IPS-NIHi7 (cell line): Measurements from ENCODE around the gene EYA4.
A peak's percentile ranks its signal among the peaks of the same experiment; 100 is the strongest.

Experiments used
- DNase-seq: peaks from one replicate; pipeline ENCODE4 v3.0.0; 2012; ENCODE audit warnings: mixed read lengths; ENCODE audit errors: extremely low spot score

The EYA4 gene

DNA sequence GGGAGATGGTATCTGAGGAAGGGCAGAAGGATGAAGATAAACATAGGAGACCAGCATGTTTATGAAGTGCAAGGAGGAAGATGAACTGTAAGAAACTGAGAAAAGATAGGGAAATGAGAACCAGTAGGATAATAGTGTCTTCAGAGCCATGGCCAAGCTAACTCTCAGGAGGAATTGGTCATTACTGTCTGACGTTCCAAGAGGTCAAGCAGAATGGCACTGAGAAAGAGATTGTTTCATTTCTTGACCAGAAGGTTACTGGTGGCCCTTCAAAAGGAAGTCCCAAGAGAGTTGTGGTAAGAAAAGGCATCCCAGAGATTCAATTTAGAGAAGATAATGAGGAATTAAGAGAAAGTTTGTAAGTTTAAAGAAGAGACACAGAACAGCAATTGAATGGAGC lies 47.5 kb downstream of the EYA4 start:
- DNase-seq, result no peak

DNA sequence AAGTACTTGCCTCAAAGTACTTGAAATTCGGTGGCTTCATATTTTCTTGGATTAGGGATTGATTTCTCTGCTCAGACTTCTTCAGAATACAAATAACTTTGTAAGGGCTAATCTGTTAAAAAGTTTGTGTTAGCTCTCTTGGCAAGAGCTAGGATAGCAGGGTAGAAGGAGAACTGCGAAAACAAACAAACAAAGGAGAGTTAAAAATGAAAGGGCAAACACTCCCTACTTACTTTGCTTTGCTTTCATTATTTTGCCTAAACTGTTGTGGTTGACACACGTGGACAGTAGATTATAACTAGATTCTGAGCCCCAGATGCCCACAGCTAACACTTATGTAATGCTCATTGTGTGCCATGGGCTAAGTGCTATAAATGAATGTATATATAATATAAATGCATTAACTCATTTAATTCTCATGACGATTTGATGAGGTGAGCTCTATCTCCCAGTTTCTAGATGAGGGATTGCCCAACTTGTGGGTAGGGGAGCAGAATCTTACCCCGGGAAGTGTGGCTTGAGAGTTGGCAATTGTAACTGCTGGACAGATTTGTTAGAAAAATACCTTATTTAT lies 48.7 kb downstream of the EYA4 start:
- DNase-seq, result no peak

DNA sequence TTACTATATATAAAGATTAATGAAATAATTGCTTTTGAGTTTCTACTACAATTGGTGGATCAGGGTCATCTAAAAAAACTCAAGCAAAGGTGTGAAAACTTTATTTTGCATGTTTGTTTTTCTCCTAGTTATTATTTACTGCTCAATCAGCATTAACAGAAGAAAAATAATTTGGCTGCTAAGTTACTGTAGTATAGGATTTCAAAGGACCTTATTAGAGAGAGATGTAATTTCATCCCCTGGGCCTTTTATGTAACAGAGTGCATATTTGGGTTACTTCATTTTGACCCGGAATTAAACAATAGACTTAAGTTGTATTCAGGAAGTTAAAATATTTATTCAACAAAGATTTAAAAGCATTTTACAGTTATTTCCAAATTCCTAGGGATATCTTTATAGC lies 49.8 kb downstream of the EYA4 start:
- DNase-seq, result no peak

DNA sequence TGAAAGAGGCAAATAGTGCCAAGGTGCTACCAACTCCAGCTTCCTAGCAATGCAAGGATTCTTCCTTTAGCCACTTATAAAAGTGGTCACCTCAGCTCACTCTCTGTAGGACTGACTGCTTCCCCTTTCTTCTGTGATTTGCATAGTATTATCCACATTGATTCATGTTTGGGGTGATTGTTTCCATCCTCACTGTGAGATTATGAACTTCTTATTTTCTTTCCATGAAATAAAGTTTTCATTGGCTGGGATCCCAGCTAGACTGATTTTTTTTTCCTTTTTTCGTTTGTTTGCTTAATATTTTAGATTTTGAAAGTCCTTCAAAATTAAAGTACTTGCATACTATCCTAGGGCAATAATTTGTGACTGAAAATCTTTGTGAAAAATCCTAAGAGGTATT lies 50.5 kb downstream of the EYA4 start:
- DNase-seq, result no peak

DNA sequence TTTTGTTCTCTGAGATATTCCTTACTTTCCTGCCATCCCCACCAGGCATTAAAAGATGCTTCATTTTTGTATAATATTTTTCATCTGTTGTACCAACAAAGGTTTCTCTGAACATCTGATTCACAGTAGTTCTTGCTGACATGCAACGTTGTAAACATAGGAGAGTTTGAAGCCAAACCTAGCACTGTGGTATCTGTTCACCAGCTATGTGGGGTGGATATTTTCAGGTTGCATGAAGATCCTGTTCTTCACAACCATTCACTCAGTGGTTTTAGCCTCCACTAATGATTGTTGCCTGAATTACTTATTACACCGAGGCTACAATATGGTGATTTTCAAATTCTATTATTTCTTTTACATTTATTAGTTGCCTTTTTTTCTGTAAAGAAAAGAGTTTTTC lies 56.5 kb downstream of the EYA4 start:
- no peak for DNase-seq

DNA sequence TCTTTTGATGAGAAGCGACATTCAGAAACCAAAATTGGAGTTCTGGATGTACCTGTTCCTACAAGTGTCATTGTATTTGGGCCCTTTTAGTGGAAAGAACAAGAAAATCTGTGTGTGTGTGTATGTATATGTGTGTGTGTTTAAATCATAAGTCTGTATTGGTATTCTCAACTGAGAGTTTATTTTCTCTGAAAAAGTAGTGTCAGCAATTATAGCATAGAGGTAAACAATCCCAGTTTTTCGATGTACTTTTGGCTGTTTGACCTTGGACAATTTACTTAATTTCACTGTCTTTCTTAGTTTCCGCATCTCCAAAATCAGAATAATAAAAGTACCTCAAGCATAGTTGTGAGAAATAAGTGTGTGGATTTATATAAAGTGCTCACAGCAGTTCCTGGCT lies 57.2 kb downstream of the EYA4 start:
- DNase-seq, result no peak

DNA sequence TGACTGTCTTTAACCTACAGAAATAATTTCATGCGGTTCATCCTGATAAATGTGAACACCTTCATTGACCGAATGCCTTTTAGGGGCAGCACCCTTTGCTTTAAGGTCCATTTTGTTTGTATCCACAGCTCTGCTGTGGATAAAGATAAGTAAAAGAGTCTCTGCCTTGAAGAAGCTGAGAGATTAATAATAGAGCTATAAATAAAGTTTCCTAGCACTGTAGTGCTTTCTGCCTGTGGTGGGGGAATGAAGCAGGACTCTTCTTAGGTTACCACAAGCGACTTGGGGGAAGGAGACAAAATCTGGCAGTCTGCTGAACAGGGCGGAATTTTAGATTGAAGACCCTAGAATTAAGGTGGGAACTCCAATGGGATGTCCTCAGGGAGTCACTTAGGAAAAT lies 57.6 kb downstream of the EYA4 start:
- DNase-seq, result no peak

DNA sequence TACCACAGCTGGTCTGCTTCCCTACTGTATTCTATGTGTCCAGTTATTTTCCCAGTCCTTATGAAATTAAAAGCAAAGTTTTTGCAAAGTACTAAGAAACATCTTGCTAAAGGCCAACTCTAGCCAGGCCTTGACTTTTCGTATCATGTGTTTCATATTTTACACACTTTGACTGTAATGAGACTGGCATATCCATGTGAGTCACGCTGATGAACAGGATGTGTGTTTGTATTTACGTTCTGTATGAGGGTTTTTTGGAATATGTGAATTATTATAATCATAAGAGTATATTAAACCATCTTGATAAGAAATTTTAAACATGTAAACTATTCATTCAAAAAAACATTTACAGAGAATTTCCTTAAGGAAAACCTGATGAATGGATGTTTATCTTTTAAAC lies 59.7 kb downstream of the EYA4 start:
- DNase-seq, result no peak

DNA sequence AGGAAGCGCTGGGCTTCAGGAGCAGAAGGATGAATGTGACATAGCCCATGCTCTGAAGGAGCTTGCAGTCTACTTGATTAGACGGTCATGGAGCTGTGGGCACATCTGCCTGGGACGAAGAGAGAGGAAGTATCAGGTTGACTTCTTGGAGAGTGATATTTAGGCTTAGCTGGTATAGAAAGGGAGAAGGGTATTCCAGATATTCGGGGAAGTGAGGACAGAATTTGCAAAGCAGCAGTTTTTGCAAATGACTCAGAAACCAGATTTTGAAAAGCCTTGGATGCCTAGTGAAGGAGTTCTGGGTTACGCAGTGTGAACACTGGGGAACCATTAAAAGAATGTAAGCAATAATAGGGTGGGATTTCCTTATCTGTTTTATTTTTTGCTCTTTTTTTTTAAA lies 60.7 kb downstream of the EYA4 start:
- no peak for DNase-seq

DNA sequence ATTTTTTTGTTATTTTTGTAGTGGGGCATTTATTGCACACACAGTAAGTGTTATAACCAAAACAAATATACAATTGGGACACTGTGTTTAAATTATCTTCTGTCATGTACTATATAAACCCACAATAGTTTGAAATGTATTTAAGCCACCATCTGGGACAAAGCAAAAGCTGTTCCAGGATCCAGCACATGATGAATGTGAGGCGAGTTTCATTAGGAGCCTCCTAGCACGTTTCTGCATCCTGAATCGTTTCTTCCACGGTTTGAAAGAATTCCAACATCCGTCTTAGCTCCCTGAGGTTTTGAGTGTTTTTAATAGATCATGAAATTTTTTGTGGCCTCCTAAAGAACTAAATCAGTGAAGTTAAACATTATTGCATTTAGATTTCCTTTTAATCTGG lies 65.8 kb downstream of the EYA4 start:
- no peak for DNase-seq

DNA sequence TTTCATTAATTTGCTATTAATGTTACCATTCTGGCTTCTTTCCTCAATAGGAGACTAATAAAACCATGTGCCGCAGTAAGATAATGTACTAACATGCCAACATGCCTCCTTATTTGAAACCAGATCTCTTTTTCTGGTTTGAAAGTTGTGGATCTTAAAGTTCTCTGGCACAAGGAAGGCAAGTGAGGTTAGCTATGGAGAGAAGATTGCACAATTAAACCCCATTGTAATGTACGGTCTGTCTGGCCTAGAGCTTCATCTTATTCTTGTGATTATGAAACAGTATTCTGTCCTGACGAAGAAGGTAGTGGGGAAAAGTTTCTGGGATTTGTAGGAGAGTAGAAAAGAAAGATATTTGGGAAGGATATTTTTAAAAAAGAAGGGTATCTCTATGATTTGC lies 68.4 kb downstream of the EYA4 start:
- no peak for DNase-seq

DNA sequence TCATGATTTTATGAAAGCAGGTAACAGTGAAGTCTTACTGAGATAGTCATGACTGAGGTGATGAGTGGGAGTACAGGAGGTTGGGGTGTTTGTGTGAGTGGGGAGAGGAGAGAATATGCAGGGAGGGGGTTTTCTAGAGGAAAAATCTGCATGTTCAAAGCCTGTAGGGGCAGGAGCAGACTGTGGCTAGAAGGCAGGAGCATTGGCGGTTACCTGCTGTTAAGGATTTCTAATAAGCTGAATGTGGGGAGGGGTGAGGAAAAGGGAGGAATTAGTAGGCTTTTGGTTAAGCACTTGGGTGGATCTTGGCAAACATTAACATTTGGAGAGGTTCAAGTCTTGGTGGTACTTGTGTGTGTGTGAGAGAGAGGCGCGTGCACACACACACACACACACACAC lies 70.8 kb downstream of the EYA4 start:
- peak; percentile 21 for DNase-seq

DNA sequence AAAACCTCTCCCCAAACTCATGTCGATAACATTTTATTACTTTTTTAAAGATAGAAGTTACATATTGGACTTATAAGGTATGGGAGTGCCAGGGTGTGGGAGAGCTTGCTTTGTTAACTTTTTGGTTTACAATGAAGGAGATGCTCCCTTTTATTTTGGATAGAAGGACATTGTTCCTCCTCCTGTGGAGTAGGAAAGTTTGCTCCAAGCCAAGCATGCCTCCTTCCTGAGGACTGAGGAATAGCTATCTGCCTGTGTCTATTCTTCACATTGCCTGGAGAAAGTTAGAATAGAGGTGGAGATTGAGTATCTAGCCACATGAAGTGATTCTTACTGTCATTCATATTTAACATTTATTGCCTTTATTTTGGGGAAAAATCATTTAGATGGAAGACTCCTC lies 71.9 kb downstream of the EYA4 start:
- peak; percentile 26 for DNase-seq

DNA sequence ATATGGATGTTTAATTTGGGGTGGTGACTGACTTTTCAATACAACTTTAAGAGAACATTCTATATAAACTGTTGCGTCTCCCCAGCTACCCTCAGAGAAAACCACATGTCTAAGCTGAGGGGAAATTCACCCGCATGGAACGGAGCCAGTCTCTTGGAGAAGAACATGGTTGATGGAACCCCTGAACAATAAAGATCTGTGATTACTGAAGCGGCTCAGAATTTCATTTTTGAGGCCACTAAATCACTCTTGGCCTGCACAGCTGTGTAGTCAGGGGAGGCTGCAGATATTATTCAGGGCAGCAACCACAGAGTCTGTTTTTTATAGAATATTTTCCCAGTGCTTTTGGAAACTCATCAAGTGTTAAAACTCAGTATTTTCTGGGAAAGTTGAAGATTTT lies 73.8 kb downstream of the EYA4 start:
- DNase-seq, result no peak

DNA sequence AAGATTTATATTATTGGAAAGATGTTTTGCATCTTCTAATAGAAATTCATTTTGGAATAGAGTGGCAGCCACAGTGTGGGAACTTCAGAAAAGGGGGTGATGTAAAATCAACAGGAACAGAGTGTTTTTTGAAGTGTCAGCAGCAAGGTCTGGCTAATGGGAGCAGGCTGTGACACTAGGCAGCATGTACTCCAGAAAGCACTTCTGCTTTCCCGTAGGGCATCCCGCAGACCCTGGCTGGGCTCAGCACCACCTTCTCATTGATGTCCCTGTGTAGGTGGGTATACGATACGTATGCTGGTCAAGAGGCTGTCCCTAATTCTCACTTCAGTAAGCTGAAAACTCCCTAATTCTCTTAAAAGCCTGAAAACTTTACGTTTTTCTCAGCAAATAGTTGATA lies 74.7 kb downstream of the EYA4 start:
- DNase-seq, result no peak

DNA sequence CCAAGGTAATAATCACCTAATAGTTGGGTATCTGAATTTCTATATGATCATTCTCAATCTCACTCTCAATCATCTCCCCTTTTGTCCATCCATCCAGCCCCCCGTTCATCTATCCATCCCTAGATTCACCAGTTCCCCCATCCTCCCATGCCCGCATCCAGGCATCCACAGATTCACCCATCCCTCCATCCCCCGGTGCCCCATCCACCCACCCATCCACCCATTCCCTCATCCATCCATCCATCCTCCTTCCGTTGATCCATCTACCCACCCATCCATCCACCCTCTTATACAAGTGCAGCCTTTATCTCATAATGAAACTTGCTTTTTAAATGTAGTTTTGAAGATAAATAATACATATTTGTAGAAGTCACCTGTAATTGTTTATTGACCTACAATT lies 76.5 kb downstream of the EYA4 start:
- no peak for DNase-seq

DNA sequence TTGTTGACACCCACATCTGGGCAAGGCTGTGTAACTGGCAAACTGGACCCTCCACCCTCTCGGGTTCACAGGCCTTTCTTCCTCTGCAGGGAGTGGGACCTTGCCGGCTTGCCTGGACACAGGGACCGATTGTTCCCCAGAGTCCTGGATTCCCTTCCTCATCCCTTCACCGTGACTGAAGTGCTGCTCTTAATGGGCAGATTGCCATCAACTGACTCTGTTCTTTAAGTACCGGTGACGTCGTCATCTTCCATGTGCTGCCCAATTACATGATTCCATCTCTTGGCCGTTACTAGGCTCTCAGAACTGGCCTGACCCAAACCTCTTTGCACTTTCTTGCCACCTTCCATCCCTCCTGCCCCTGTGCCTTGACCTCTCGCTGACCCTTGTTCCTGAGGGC lies 85.4 kb downstream of the EYA4 start:
- DNase-seq, result no peak

DNA sequence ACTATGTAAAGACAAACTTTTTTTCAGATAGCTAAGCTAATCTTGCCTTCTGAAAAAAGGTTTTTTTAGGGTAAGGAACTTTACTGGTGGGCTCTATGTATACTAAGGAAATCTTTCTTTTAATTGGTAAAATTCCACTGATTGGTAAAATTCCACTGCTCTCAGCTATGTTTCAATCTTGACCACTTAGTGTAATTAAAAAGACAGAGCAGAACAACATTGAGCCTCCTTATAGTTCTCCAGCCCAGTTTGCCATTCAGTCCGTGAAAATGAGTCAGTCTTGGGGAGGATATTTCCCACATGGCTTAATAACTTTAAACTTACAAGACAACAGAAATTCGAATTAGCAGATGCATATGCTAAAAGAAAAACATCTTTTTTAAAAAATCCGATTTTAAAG lies 92.7 kb downstream of the EYA4 start:
- no peak for DNase-seq

DNA sequence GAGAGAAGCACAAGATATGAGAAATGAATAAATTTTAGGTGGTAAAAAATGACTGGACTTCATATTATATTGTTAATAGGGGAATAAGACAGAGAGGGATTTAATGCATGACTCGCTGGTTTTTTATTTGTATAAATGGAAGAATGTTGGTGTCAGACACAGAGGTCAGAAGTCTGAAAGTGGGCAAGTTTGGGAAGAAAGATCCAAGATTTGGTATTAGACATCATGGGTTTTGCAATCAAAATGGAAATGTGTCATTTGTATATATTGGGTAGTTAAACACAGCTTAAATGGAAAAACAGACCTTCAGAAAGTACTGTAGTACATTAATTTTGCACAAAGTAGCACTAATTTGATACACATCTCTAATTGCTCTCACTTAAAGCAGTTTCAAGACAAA lies 96.2 kb downstream of the EYA4 start:
- DNase-seq, result no peak

DNA sequence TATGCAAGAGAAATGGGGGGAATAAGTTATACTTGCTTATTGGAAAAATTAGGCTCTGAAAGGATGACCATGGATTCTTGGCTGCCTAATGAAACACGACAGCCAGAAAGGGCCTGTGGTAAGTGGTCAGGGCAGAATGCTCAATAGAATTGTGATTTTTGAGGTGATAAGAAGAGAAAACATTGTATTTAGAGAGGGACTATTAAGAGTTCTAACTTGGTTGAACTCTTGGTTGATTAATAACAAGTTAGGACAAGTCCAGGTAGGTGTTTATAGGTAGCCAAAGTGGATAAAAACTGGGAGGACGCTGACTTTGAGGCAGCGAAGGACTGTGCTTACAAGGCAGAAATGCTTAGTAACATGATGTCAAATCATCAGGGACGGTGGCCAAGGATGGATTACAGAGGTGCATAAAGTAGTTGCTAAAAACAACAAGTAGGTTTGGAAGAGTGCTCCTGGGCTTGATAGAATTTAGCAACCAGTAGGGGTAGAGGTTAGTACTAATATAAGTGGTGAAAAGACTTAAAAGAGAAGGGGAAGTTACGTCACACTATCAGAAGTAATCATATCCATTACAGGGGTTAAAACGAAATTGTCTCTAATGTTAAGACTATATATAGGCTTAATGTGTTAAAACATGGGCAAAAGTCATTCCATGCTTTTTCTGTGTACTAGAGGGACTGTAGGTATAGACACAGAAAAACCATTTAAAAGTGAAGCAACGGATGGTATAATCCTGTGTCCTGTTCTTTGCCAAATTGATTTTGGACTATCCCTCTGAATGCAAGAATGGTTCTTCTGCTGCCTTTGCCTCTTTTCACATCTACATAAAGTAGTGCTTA lies 98.6 kb downstream of the EYA4 start:
- DNase-seq, result no peak

DNA sequence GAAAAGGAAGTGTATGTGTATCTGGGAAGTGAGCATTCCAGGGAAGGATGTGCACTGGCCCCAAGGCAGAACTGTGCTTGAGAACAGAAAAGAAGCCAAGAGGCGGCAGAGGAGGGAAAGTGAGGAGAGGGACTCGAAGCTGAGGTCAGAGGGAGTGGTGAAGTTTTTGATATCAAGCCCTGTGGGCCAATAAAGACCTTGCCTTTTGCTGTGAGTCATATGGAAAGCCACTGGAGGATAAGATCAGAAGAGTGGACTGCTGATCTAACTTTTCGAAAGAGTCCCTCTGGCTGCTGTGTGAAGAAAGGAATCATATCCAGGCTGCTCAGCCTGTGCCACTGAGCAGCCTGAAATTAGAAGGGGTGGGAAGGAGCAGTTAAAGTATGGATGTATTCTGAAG lies 99.4 kb downstream of the EYA4 start:
- no peak for DNase-seq

DNA sequence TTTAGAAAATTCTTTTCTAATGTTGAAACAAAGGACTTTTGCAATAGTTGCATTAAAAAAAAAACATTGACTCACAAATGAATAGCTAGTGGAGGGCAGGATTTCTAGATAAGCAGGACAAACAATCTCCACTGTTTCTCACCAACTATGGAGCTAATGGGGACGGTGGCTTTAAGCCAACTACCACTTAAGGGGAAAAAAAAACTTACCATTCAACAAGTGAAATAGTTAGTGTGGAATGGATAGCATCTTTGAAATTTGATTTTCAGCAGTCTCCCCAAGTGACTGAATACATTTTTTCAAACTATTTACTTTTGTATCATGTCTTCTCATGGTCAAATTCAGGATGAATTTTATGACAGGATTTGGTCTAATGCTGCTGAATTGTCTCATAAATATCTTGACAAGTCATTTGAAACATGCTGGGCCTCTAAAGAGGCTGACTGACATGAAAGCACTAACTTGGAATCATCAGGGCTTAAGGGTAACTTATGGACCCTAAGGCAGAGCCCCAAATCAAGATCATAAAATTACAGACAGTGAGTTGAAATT lies 100.5 kb downstream of the EYA4 start:
- no peak for DNase-seq

DNA sequence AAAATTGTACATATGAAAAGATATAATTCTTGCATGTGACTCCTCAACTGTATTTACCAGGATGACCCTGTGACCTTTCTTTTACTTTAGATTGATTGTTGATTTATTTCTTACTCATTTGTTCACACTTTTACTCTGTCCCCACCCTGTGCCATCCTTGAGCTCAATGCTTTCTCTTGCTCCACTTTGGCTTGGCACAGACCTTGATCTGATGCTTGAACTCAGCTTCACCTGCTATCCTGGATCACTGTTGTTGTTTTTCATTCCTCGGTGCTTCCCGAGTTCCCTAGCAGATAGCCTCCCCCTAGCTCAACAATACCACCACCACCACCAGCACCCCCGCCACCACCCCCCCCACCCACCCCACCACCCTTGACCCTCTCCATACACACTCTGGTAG lies 102.1 kb downstream of the EYA4 start:
- no peak for DNase-seq

DNA sequence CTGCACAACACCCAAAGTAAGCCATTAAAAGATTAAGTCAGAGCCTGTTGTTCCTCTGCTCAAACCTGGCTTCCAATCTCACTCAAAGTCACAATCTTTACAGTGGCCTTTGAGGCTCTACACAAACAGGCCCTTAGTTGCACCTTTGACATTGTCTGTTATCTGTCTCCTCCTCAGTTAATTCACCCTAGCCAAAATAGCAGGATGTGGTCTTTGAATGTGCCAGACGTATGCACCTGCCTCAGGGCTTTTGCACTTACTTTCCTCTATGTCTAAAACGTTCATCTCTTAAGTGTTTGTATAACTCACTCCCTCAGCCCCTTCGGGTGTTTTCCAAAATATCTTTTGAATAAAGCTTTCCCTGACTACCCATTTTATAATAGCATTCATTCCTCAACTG lies 107.7 kb downstream of the EYA4 start:
- no peak for DNase-seq
